GM15510 (cell line): ENCODE results near the gene SLC1A4.

Source experiments
- POLR2A ChIP-seq: IDR thresholded peaks from 3 replicates; pipeline ENCODE4 v1.6.1; 2011; ENCODE audit warnings: borderline replicate concordance; ENCODE audit not compliant: insufficient read length; ENCODE audit errors: extremely low read depth

SLC1A4 gene

GRCh38 chr2:64952511-64953482, 36.4 kb upstream of the SLC1A4 start:
- no peak for TF ChIP-seq POLR2A

- no peak for TF ChIP-seq POLR2A
Observed at GRCh38 chr2:64955467-64955866, 33.7 kb upstream of the SLC1A4 start.

- TF ChIP-seq POLR2A, result no peak
Observed at GRCh38 chr2:64957109-64957903, 31.9 kb upstream of the SLC1A4 start.

GRCh38 chr2:64958556-64958955, 30.6 kb upstream of the SLC1A4 start:
- no peak for TF ChIP-seq POLR2A

- no peak for TF ChIP-seq POLR2A
Observed at GRCh38 chr2:64960819-64961218, 28.4 kb upstream of the SLC1A4 start.

- TF ChIP-seq POLR2A, result no peak
Observed at GRCh38 chr2:64963719-64964118, 25.5 kb upstream of the SLC1A4 start.

- no peak for TF ChIP-seq POLR2A
Observed at GRCh38 chr2:64966017-64966416, 23.2 kb upstream of the SLC1A4 start.

- no peak for TF ChIP-seq POLR2A
Observed at GRCh38 chr2:64966839-64967238, 22.4 kb upstream of the SLC1A4 start.

- no peak for TF ChIP-seq POLR2A
Observed at GRCh38 chr2:64967601-64968000, 21.6 kb upstream of the SLC1A4 start.

- no peak for TF ChIP-seq POLR2A
Observed at GRCh38 chr2:64970495-64970894, 18.7 kb upstream of the SLC1A4 start.

- TF ChIP-seq POLR2A, result no peak
Observed at GRCh38 chr2:64972426-64972825, 16.8 kb upstream of the SLC1A4 start.

GRCh38 chr2:64972876-64973275, 16.3 kb upstream of the SLC1A4 start:
- TF ChIP-seq POLR2A, result no peak

- no peak for TF ChIP-seq POLR2A
Observed at GRCh38 chr2:64975232-64975821, 13.9 kb upstream of the SLC1A4 start.

GRCh38 chr2:64976276-64976675, 12.9 kb upstream of the SLC1A4 start:
- no peak for TF ChIP-seq POLR2A

- TF ChIP-seq POLR2A, result no peak
Observed at GRCh38 chr2:64978514-64979268, 10.5 kb upstream of the SLC1A4 start.

- TF ChIP-seq POLR2A, result no peak
Observed at GRCh38 chr2:64979744-64980143, 9.5 kb upstream of the SLC1A4 start.
